SH-SY5Y (cell line): ENCODE measurements around the gene GRM8.
A peak's percentile ranks its signal among the peaks of the same experiment; 100 is the strongest.

ENCODE experiments used
- GATA2 ChIP-seq: IDR thresholded peaks from 2 replicates; pipeline ENCODE4 v1.6.1; 2011; ENCODE audit warnings: mild to moderate bottlenecking, low read depth, low read length
- GATA3 ChIP-seq: IDR thresholded peaks from 2 replicates; pipeline ENCODE4 v1.6.1; 2011; ENCODE audit warnings: low read depth, mild to moderate bottlenecking, low read length, moderate library complexity

Gene GRM8

DNA sequence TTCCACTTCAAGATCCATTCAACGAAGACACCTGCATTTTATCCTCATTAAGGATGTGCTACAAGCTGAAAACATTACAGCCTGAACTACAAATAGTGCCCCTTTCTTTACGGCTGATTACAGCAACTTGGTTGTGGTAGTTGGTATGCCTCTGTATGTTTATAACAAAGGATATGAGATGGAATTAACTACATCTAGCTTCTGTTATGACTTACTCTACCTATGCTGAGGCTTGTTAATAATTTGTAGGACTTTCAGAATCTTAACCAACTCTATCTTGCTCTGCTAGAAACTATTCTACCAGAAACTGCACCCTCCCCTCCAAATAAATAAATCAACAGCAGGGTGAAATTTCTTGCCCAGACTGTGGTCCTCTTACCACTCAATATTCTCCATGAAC, 448.1 kb downstream of the GRM8 start:
- TF ChIP-seq GATA2 (no peak), GATA3 (no peak)

GRCh38 chr7:126803990-126804389, 448.8 kb downstream of the GRM8 start:
- TF ChIP-seq GATA3: peak; percentile 90
- TF ChIP-seq GATA2: peak; percentile 94

DNA sequence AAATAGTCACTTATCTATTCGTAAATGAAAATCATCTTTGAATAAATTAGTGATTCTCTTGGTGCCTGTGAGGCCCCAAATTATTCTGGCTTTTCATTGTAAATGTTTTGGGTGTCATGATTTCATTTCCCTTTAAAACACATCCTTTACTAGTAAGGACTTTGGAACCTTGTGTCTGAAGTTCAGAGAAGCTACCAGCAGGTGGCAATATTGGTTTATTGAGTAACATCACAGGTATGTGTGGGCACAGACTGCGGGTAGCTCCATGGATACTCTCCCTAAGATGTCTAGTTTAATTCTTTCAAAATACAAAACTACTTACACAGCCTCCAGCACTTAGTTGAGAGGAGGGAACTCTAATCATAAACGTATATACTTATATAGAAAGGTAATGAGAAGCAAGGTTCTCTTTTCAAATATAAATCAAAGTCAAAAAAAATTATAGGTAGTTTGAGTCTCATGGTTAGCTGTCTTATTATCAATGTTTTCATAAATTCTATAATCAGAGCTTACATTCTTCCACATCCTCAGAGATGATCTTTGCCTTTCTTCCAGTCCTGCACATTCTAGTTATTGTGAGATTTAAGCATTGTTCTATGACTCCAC, 449.6 kb downstream of the GRM8 start:
- TF ChIP-seq GATA3 (no peak), GATA2 (no peak)

GRCh38 chr7:126801733-126802132, 451.0 kb downstream of the GRM8 start:
- TF ChIP-seq GATA2 (no peak), GATA3 (no peak)

- TF ChIP-seq GATA3: no peak
- TF ChIP-seq GATA2: no peak
Observed at GRCh38 chr7:126799541-126799940, 453.2 kb downstream of the GRM8 start.

DNA sequence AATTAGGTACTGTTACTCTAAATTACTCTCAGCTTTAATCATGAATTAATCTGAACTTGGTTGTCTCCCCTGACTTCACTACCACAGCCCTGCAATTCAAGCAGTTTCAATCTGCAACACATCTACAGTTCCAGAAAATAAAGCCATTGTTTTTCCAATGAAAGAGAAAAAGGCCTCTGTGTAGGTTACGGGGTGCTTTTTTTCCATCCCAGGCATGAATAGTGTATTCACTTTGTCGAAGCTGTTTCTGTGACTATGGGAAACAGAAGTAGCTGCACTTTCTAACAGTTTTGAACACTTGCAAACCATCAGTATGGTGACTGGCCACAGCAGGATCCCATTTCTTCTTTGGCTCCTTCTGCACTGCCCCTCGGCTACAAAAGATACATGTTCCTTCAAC, 460.2 kb downstream of the GRM8 start:
- TF ChIP-seq GATA3: no peak
- TF ChIP-seq GATA2: no peak

- no peak for TF ChIP-seq GATA2
- no peak for TF ChIP-seq GATA3
Observed at GRCh38 chr7:126791306-126791705, 461.4 kb downstream of the GRM8 start.

GRCh38 chr7:126790763-126791162, 462.0 kb downstream of the GRM8 start:
- TF ChIP-seq GATA2: no peak
- no peak for TF ChIP-seq GATA3

DNA sequence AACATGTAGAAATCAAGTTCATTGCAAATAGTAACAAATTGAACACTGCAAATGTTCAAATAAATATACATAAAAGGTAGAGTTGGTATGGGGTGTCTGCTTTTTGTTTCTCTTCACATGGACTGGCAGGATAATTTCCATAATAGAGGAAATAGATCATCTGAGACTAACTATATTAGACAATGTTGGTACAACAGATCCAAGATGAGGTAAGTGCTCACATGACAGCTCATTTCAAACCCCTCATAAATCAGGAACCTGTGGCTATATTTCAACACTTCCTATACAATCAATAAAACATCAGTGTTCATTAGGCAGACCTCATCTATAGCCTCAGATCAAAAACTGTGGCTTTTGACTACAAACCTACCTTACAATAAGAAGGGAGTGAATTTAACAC, 469.1 kb downstream of the GRM8 start:
- TF ChIP-seq GATA2: no peak

DNA sequence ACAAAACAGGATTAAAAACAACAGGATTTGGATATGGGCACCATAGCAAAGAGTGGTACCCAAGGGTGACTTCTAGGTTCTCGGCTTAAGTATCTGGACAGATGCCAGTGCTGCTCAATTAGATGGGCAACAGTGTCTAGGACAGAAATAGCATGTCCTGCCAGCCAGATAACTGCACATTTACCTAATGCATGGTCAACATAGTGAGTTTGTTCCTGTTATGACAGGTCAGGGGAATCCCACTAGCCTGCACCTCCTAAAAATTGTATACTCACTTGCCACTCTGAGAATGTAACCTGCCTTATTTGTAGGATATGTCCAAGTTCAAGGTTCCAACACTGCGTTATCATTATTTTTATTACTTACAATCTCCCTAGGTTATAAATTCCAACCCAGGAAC, 471.7 kb downstream of the GRM8 start:
- TF ChIP-seq GATA2: no peak

GRCh38 chr7:126778101-126778500, 474.6 kb downstream of the GRM8 start:
- TF ChIP-seq GATA3: no peak
- no peak for TF ChIP-seq GATA2

GRCh38 chr7:126776498-126776897, 476.2 kb downstream of the GRM8 start:
- TF ChIP-seq GATA3: no peak

DNA sequence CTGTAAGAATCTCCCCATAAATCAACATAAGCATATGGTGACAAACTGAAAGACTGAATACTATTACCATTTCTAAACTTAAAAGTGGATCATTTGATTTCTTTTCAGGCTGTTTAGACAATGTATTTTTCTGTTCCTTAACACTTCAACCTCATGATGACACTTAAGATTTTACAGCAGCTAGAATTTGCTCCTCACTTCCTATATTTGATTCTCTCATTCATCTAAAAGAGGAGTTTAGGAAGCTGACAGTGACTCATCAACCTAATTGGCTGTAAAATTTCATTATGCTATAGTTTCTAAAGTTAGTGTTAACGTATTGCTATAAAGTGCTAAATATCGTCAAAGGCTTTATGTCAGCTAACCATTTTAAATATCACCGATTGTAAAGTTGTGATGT, 478.7 kb downstream of the GRM8 start:
- TF ChIP-seq GATA2: no peak
- TF ChIP-seq GATA3: no peak

GRCh38 chr7:126768836-126769235, 483.9 kb downstream of the GRM8 start:
- TF ChIP-seq GATA2: no peak

DNA sequence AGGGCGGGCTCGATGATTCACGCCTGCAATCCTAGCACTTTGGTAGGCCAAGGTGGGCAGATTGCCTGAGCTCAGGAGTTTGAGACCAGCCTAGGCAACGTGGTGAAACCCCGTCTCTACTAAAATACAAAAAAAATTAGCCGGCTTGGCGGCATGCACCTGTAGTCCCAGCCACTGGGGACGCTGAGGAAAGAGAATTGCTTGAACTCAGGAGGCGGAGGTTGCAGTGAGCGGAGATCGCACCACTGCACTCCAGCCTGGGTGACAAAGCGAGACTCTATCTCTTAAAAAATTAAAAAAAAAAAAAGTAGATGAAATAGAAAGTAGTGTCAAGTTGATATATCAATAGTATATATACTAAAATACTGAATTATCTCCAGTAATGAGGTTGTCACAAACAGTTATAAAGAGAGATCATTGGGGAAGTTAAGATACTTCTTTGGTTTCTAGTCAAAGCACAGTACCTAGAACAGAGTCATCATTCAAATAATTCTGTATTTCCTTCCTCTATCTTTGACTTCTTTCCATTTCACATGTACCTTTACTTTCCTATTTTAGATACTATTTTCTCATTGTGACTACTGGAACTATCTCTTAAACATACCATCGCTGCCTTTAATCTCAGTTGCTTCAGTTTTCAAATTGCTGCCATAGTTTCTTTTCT, 491.7 kb downstream of the GRM8 start:
- no peak for TF ChIP-seq GATA2
- TF ChIP-seq GATA3: no peak

- no peak for TF ChIP-seq GATA2
- no peak for TF ChIP-seq GATA3
Observed at GRCh38 chr7:126755381-126755780, 497.4 kb downstream of the GRM8 start.
